ENCODE results near the gene SNX15.
"Not testable (repeated sequence)": the region's sequence is repeated elsewhere in the genome, so short reads cannot be mapped to it uniquely, and the experiment has no call there.

SNX15 gene, protein sequence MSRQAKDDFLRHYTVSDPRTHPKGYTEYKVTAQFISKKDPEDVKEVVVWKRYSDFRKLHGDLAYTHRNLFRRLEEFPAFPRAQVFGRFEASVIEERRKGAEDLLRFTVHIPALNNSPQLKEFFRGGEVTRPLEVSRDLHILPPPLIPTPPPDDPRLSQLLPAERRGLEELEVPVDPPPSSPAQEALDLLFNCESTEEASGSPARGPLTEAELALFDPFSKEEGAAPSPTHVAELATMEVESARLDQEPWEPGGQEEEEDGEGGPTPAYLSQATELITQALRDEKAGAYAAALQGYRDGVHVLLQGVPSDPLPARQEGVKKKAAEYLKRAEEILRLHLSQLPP

DNA sequence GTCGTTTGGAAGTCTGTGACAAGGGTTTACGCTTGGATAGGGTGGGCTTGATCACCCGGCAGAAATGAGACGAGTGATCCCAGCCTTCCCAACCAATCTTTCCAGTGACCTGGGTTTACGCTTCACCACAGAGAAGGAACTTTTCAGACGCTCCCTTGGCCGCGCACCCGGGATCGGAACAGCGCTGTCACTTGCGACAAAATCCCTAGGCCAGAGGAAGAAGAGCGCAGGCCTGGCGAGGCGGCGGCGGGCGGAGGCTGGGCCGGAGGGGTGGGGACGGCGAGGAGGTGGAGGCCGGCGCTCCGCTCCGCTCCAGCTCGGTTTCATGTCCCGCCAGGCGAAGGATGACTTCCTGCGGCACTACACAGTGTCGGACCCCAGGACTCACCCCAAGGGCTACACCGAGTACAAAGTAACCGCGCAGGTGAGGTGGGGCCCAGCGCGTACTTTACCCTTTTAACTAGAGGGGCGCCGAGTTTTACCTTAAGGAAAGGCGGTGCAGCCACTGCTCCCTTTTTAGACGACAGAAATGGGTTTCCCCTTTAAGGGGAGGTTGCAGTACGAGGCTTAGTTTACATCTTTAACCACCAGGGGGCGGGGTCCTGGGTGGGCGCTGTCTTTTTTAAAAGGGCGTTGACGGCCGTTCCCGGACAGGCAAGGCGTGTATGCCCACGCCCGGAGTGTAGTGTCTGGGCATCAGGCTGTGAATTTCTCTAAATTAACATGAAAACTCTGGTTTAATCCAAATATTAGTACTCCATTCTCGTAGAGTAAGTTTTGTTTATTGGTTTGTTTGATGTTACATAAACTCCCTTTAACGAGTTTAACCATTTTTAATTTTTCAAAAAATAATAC lies at the start of gene SNX15:
Gene SNX15 (plus strand): TSS at position 227 of the 855 bp plus-strand sequence. CDS start 99 bp downstream, at position 326.
- DNase-seq (ENCODE audit: low read depth), result peak; percentile 79

DNA sequence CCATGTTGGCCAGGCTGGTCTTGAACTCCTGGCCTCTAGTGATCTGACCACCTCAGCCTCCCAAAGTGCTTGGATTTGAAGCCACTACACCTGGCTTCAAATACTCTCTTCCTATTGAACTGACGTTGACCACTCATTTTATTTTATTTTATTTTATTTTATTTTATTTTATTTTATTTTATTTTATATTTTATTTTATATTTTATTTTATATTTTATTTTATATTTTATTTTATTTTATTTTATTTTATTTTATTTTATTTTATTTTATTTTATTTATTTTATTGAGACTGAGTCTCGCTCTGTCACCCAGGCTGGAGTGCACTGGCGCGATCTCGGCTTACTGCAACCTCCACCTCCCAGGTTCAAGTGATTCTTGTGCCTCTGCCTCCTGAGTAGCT lies 43.9 kb upstream of the SNX15 start:
- not testable (repeated sequence) for DNase-seq (ENCODE audit: low read depth)

DNA sequence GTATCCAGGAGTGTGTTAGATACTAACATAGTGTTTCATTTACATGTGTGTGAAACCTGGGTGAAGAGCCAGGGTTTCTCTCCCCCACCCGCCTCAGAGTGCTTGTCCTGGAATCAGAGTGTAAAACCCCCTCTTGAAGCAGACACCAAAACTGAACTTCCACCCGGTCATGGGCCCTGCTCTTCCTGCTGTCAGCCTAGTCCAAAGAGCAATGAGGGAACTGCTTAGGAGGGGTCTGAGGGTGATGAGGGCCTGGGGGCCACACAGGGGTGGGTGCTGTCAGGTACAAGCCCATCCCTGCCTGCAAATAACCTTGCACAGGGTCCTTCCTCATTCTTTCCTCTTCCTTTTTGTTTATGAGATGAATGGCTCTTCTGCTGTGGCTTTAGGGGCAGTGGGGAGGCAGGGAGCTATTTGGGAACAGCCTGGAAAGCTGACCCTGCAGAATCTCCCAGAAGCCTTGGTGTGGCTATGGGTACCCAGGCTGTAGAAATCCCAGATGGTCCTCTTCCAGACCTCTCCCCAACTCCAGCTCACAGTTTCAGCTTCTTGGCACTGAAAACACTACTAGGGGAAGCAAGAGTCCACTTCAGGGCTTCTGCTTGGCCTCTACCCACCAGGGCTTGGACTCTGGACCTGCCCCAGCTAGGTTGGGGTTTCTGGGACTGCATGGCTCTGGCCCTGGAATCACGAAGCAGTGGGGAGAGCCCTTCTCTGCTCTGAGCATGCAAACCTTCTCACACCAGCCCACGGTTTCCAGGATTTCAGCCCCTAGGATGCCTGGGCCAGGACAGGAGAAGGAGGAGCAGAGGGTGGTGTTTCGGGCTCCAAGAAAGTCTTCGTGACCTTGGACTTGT lies 39.0 kb upstream of the SNX15 start:
- DNase-seq (ENCODE audit: low read depth), result no peak

DNA sequence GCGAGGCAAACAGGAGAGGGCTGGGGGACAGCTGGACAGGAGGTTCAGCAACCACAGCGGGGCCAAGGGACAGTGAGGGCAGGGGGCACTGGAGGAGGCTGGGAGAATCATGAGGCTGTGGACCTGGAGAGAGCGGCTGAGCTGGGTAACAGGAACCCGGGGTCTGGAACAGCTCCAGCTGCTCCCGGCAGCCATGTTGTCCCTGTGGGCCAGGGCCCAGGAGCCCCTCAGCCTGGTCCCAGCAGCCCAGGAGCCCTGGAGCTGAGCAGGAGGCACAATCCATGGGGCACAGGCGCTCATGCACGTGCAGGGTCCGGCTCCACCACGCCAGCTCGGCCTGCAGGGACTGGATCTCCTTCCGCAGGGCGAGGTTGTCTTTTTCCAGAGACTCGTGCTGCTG lies 37.8 kb upstream of the SNX15 start:
- no peak for DNase-seq (ENCODE audit: low read depth)

DNA sequence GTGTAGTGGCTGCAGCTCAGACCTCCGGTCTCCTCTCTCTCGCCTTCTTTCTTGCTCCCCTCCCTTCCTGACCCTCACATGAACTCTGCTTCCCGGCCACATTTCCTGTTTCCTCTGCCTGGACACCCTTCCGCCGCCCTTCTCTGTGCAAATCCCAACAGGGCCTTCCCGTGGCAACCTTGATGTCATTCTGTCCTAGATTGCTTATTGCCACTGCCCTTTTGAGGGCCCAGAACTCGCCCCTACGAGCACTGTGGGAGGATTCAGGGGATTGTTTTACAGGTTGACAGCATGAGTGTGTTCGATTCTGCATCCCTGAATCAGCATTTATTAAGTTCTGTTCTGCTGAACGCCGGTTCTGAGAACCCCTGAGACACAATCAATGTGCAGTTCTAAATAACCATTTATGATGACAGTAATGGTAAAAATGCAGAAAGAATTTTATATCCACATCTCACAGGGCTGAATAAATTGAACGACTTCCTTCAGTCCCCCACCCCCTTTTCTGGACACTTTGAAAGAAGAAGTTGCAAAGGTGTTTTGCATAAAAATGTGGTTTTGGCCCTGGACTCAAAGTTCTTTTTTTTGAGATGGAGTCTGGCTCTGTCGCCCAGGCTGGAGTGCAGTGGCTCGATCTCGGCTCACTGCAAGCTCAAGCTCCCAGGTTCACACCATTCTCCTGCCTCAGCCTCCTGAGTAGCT lies 36.9 kb upstream of the SNX15 start:
- no peak for DNase-seq (ENCODE audit: low read depth)

DNA sequence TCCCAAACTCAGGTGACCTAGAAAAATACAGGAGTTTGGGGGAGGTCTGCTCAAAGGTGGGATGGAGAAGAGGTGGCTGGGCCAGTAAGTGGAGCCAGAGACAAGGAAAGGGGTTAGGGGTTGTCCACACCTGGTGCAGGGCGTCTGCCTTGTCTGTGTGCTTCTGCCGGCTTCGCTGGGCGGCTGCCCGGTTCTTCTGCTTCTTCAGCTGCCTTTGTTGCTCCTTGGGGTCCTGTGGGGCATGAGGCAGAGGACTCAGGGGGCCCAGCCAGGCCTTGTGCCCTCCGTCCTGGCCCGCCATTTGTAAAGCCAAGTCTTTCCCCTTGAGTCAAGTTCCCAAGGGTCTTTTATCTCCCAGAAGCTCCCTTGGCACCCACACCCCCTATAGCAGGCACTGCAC lies 32.9 kb upstream of the SNX15 start:
- no peak for DNase-seq (ENCODE audit: low read depth)

DNA sequence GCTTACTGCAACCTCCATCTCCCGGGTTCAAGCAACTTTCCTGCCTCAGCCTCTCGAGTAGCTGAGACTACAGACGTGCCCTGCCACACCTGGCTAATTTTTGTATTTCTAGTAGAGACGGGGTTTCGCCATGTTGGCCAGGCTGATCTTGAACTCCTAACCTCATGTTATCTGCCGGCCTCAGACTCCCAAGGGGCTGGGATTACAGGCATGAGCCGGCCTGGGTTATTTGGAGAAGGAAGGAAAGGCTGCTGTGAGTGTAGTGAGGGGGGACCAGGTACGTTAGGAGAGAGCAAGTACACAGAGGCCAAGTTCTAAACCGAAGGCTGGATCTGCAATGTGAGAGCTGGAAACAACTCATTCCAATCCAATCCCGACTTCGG lies 30.9 kb upstream of the SNX15 start:
- DNase-seq (ENCODE audit: low read depth), result no peak

DNA sequence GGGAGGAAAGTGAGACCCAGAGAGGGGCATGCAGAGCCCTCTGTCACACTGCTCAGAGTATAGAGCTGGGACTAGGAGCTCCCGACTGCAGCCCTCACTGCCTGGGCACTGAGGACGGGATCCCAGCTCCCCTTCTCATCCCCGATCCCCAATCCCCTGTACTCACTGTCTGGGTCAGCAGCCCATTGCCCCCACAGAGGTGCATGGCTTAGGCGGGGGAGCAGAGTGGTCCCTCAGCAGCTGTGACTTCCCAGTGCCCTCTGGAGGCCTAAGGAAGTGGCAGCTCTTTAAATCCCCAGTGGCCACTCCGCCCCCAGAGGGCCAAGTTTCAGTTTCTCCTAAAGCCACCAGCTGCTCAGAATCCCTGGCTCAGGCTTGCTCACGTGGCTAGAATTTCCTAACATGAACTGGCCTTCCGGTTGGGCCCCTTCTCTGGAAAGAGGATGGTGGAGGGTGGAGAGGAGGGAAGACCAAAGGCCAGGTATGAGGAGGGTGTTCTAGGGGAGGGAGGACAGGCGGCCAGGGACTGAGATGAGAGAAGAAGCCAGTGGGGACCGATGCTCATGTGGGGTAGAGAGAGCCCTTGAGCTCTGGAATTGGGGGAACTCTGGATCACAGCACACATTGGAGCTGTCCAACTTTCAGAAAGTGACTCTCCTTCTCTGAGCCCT lies 30.4 kb upstream of the SNX15 start, which contains the start of gene BATF2:
Gene BATF2 (minus strand): TSS at position 262 of the 671 bp plus-strand sequence. CDS start 57 bp downstream, at position 205.
- DNase-seq (ENCODE audit: low read depth), result no peak

DNA sequence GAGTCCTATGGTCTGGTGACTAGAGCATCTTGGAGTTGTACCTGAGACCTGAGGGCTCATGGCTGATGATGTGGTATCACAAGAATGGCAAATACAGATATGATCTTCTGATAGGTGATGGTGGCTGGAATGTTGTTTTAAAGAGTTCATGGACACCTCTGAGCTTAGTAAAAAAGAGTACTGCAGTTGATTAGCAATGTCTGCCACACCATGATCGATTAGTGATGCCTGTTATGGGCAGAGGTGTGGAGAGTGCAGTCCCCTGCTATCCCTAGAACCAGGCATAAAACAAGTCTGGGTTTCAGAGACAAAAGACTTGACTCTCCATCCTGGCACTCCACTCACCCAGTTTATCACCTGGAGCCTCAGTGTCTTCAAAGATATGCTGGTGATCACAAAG lies 29.1 kb upstream of the SNX15 start:
- DNase-seq (ENCODE audit: low read depth), result no peak

DNA sequence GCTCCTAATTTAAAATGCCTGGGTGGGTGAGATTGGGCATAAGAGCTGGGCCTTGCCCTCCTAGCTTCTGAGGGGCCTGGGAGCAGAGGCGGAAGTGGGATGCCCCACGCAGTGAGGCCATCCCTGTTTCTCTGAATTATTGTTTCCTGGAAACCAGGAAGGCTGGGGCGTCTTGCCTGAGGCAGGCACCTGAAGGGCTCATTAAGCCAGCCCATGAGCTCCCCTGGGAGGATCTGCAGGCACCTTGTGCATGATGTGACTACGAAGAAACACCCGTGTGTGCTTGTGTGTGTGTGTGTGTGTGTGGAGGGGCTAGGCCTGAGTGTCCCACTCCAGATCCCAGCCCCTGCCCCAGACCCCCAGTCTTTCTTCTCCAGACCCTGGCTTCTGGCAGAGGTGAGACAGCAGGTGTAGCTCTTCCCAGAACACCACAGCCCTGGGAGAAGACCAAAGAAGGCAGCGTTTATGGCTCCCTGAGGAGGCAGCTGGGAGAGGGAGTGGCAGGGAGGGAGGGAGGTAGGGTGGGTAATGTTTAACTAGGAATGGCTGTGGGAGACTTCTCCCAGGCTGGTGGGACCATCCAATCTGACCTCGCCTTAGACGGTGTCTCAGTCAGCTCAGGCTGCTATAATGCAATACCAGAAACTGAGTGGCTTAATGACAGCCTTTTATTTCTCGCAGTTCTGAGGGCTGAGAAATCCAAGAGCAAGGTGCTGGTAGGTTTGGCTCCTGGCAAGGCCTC lies 28.4 kb upstream of the SNX15 start:
- no peak for DNase-seq (ENCODE audit: low read depth)

DNA sequence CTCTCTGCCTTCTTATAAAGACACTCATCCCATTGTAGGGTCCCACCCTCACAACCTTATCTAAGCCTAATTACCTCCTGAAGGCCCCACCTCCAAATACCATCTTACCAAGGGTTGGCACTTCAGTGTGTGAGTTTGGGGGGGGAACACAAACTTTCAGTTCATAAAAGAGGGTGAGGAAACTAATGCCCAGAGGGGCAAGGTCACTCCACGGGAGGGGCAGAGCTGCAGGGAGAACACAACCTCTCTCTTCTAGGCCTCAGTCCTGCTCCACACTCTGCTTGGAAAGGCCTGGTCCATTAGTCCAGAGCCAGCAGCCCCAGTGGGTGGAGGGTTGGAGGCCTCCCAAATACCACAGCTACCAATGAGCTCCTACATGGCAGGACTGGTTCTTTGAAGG lies 27.8 kb upstream of the SNX15 start:
- no peak for DNase-seq (ENCODE audit: low read depth)

DNA sequence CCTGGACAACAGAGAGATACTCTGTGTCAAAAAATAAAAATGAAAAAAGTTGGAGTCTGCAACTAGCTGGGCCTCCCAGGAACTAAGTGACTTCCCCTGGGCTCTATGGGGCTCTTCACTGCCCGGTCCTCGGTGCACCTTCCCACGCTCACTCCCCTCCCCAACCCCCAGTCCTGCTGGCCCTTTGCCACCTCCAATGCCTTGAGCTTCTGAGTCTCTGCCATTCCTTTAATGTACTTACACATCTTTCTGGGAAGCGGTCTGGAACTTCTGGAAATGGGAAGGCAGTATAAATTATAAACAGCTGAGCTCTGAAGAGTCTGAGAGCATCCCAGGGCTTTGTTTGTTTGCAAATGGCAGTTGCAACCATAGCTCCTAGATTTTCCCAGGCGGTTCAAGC lies 24.5 kb upstream of the SNX15 start:
- DNase-seq (ENCODE audit: low read depth), result no peak

DNA sequence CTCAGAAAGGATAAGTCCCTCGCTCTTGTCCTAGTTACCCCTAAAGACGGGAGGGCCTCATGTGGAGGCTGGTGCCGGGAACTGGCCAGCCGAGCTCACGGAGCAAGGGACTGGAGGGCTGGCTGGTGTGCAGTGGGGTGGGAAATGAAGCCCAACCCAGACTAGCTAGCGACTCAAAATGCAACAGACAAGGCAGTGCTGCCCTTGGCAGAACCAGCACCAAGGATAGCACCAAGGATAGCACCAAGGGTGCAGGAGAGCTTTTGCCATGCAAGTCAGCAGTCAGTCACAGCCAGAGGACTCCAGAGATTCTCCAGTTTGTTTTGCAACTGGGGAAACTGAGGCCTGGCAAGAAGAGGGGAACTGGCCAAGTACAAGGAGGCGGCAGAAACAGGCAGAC lies 24.0 kb upstream of the SNX15 start:
- no peak for DNase-seq (ENCODE audit: low read depth)

DNA sequence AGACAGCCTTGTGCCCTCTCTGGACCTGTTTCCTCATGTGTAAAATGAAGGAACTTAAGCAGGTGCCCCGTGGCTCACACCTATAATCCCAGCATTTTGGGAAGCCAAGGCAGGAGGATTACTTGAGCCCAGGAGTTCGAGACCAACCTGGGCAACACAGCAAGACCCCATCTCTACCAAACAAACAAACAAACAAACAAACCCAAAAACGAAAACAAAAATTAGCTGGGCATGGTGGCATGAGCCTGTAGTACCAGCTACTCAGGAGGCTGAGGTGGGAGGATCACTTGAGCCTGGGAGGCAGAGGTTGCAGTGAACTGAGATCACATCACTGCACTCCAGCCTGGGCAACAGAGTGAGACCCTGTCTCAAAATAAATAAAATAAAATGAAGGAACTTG lies 23.3 kb upstream of the SNX15 start:
- DNase-seq (ENCODE audit: low read depth), result not testable (repeated sequence)

DNA sequence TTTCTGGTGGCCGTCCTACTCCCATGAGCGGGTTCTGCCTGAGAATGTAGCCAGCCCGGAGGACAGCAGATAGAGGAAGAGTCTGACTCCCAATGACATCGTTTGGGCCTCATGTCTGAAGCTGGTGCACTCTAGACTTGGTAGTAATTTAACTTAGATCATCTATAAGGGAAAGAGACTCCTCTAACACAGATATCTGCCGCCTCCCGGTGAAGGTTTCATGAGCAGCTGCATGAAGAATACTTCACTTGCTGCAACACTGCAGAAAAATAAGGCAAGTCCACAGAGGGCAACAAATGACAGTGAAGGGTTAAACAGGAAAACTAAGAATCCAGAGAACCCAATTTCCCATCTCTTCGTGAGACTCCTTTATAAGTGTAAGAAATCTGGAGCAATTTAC lies 19.2 kb upstream of the SNX15 start:
- no peak for DNase-seq (ENCODE audit: low read depth)

DNA sequence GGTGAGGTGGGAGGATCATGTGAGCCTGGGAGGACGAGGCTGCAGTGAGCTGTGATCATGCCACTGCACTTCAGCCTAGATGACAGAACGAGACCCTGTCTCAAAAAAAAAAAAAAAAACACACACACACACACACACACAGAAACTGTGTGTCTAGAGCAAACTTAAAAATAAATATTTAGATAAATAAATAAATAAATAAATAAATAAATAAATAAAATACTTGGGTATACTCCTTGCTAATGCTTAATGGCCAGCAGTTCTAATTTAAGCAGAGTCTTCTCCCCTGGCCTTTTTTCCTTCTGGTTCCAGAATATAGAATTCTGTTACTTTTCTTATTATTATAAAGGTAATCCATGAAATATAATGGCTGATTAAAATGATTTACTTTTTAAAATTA lies 18.4 kb upstream of the SNX15 start:
- DNase-seq (ENCODE audit: low read depth), result no peak

DNA sequence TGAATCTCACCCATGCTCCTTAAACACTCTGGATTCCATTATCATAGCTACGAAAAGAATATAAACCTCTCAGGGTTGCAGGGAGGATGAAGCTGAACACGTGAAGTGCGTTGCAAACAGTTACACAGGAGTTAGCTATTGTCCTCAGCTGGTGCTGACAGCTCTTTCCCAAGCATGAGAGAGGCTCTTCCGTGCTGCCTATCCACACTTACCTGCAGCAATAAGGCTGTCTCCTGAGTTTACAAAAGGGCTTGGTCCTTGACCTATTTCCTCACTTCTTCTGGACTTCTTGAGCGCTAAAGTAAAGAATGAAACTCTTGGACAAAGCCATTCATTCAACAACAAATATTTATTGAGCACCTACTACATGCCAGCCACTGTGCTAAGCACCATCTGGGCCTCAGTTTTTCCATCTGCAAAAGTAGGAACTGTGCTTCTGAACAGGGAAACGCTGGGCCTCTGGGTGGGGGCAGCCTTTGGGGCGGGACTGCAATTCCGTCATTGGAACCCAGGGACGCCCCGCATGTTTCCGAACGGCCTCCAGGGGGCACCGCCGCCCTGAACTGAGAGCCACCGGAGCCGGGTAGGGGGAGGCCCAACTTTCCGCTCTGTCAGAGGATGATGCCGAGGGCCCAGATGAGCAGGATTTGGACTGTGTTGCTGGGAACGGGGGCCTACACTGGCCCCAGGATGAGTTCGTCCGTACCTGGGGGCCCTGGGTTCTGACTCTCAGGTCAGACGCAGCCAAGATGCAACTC lies 13.9 kb upstream of the SNX15 start:
- DNase-seq (ENCODE audit: low read depth), result peak; percentile 80

DNA sequence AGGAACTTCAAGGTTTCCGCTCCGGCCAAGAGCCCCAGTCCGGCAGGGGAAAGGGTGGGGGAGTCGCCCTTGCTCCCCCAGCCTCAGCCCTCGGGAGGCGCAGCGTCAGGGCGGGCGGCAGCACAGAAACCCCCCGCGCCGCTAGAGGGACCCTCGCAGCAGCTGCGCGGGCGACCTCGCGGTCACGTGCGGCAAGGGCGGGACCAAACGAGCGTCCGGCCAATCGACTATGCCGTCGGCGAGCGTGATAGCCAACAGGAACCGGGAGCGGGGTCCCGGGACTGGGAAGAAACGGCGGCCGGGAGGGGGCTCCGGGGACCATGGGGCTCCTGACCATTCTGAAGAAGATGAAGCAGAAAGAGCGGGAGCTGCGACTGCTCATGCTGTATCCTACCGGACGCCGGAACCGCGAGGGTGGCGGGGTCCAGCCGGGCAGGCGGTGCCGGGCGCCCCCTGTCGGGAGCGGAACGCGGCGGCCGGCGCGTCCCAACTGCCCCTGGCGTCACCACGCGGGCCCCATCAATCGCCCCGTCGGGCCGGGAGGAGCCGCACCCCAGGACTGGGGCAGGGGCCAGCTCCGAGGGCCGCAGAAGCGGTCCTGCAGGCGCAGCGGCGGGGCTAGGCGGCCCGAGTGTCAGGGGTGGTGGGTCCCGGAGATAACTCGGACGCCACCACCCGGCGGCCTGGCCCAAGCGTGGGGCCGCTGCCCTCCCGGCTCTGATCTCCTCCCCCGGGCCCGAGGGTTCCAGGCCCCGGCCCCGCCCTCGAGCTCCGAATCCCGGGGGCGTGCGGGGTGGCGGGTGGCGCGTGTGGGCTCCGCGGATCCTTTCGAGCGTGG lies 13.1 kb upstream of the SNX15 start, which contains the start of gene ARL2:
Gene ARL2 (plus strand): TSS at position 273 of the 838 bp plus-strand sequence. CDS start 48 bp downstream, at position 321.
- peak; percentile 68 for DNase-seq (ENCODE audit: low read depth)
